GM04504 (cell line): Measurements from ENCODE around the gene RBM20.

Source experiments
- DNase-seq: peaks from one replicate; pipeline ENCODE4 v3.0.0-alpha.2; 2012; ENCODE audit warnings: low read depth

RBM20 gene

DNA sequence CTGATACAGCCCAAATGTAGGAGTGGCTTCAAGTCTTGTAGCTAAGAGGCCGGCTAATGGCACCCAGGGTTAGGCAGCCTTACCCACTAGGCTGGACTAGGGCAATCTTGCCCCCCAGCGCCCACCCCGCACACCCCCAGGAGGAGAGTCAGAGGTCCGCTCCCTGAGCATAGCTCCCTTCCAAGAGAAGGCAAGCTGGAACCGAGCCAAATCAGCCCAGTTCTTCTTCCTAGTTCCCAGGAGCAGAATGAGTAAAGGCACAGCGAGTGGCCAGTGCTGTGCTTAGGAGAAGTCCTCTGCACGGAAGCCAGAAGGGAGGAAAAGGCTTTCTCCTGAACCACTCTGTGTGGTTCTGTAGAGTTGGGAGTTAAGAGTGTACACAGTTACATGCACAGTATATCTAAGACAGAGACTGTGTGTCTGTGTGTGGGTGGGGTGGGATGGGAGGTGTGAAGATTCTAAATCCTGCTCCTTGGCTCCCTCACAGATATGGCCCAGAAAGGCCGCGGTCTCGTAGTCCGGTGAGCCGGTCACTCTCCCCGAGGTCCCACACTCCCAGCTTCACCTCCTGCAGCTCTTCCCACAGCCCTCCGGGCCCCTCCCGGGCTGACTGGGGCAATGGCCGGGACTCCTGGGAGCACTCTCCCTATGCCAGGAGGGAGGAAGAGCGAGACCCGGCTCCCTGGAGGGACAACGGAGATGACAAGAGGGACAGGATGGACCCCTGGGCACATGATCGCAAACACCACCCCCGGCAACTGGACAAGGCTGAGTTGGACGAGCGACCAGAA lies 167.8 kb downstream of the RBM20 start:
- DNase-seq, result no peak

- no peak for DNase-seq
Observed at GRCh38 chr10:110812583-110812982, 168.4 kb downstream of the RBM20 start.

- DNase-seq, result no peak
Observed at GRCh38 chr10:110813743-110814472, 169.8 kb downstream of the RBM20 start.

DNA sequence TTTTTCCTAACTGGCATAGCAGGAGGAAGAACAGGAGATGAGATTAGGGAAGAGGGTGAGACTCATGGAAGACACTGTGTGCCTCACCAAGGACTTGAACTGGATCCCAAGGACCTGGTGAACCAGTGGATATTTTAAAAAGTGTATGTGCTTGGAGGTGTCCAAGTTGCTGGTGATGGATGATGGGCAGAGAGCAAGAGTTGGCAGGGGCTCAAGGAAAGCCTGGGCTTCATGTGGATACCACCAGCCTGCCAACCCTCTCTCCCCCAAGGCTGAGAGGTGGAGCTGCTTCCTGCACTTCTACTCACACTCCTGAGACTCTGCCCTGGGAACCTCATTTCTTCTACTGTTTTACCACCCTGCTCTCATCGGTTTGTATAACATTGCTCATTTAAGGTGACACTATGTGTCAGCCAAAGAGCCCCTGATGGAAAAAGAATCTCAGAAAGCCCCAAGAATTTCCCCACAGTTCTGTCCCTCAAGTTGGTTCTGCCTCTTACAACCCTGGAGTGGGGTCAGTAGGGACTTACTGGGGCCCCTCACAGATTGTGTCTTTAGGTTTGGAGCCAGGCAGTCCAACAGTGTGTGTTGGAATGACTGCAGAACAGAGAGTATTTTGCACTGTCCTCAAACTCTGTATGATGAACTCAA lies 171.3 kb downstream of the RBM20 start:
- no peak for DNase-seq

GRCh38 chr10:110817614-110818013 lies 173.5 kb downstream of the RBM20 start:
- no peak for DNase-seq

DNA sequence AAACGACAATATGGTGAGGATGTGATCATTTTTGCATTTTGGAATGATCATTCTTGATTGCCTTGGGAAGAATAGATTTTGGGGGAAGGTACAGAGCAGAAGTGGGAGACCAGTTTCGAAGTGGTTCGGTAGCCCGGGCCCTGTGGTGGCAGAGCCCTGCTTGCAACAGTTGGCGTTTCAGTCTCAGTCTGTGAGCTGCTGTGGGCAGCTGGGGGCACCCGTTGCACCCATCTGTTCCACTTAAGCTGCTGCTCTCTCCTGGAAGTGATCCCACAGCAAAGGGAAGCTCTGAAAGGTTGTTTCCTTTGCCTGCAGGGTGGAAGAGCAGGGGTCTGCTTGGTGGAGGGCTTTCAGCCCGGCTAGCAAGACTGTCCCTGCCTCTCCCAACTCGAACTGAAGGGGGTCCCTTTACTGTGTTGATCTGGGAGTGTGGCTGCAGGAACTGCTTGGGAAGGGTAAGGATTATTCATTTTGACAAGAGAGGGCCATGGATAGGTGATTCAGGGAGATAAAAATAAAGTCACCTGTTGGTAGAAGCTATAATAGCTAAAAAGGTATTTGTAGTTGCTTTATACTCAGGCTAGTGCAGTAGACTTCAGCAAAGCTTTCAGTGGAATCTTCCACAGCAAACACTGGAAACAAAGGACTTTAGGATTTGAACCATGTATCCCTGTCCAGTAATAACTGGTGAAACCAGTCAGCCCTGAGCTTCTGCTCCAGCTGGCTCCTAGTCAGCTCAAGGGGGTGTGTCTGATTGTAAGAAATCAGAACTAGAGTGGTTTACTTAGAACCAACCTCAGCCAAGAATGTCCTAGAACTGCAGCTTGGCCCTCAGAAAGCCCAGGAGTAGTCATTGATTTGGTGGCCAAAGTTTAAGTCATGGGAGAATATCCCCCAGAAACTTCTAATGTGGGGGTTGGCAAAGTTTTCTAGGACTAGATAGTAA lies 174.4 kb downstream of the RBM20 start:
- DNase-seq, result no peak

- DNase-seq, result peak; percentile 30
Observed at GRCh38 chr10:110820321-110820814, 176.2 kb downstream of the RBM20 start.

GRCh38 chr10:110821508-110821907 lies 177.4 kb downstream of the RBM20 start:
- no peak for DNase-seq

- DNase-seq, result no peak
Observed at GRCh38 chr10:110822035-110822711, 178.0 kb downstream of the RBM20 start.

GRCh38 chr10:110822712-110823311 lies 178.7 kb downstream of the RBM20 start:
- DNase-seq, result no peak

DNA sequence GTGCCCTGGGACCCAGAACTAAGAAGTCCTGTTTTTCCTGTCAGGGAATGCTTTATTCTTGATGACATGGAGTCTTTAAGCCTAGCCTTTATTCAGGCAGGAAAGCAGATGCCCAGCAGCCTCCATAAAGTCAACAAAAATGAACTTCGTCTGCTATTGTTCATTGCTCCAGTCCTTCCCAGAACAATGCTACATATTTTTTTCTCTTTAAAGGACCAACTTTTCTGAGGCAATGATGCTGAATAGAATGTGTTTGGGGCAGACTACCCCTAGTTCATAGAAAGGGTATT lies 180.0 kb downstream of the RBM20 start:
- no peak for DNase-seq

DNA sequence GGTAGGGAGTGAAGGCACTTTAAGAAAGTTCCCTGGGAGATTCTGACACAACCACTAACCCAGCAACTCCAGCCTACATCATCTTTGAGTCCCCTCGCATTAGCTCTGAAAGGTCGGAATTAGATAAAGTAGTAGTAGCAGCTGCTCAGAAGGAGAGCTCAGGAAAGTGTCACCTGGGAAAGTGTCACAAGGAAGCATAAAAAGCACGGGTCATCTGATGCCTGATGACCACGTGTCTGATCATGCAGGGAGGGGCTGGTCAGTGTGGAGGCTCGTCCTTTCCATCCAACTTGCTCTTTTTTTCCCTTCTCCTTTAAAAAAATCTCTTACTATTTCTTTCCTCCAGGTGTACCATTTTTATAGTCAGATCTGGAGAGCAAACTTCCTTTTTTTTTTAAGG lies 180.5 kb downstream of the RBM20 start:
- DNase-seq, result no peak

- no peak for DNase-seq
Observed at GRCh38 chr10:110825508-110825907, 181.4 kb downstream of the RBM20 start.

DNA sequence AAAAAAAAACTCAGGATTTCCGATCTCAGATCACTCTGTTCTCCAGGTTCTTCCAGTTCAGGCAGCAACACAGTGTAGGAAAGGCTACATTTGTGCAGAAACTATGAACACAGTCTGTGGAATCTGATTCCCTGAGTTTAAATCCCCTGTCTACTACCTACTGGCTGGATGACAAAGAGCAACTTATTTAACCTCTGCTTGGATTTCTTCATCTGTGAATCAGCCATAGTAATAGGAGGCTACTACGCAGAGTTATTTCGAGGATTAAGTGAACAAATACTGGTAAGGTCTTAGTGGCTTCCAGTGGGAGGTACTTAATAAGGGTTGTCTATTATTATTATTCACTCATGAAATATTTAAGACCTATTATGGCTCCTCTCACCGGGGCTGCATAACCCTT lies 183.3 kb downstream of the RBM20 start:
- no peak for DNase-seq

DNA sequence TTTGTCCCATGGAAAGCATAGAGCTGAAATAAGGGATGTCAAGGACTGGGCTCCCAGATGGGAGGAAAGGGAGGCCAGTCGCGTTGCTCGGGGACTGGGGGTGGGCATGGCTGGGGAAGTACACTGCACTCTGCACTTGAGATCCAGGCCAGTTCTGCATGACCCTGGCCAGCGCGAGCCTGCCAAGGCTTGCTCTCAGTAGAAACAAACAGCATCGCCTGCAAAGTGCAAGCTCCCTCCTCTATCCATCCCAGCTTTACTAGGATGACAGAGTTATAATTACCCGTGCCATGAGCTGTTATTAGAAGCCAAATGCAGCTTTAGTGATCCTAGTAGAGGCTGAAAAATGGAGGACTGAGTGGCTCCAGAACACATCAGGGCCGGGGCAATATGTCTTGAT lies 183.7 kb downstream of the RBM20 start:
- no peak for DNase-seq

DNA sequence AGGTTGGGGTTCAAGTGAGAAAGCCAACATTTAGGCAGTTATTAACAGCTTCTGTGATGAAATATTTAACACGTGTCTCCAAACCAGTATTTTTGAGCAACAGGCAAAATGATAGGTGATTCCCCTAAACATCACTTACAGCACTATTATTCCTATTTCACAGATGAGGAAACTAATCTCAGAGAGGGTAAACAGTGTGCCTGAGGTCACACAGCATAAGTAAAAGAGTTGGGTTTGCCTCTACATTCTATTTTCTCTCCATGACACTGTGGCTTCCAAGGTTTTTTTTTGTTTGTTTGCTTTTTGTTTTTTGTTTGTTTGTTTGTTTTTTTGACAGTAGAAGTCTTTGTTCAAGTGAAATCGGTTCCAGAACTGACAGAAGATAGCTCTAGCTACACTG lies 184.4 kb downstream of the RBM20 start:
- DNase-seq, result no peak

DNA sequence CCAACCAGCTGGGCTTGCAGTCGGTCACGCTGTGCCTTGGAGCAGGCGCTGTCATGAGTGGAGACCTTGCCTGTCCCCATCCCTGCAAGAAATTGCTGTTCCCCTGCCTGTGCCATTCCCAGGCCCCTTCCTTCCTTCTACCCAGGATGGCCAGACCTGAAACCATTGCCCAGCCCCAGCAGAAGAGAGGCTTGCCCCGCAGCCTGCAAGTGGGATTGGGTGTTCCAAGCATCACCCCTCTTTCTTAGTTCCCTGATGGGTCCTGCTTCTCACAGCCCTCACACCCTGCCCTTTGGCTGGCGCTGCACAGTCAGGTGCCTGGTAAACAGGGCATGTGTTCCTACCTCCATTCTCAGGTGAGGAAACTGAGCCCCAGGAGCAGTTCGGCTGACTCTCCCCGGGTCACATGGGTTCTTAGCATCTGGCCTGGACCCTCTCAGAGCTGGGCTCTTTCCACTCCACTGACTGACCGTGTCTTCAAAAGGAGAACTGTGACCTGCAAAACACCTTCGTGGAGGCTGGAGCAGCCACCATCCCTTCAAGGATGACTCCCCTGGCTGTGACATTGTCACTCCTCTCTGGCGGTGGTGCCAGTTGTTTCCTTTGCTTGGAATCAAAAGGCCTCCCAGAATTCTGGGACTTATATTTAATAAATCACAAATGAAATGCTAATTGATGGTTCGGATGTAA lies 185.7 kb downstream of the RBM20 start:
- DNase-seq, result no peak

DNA sequence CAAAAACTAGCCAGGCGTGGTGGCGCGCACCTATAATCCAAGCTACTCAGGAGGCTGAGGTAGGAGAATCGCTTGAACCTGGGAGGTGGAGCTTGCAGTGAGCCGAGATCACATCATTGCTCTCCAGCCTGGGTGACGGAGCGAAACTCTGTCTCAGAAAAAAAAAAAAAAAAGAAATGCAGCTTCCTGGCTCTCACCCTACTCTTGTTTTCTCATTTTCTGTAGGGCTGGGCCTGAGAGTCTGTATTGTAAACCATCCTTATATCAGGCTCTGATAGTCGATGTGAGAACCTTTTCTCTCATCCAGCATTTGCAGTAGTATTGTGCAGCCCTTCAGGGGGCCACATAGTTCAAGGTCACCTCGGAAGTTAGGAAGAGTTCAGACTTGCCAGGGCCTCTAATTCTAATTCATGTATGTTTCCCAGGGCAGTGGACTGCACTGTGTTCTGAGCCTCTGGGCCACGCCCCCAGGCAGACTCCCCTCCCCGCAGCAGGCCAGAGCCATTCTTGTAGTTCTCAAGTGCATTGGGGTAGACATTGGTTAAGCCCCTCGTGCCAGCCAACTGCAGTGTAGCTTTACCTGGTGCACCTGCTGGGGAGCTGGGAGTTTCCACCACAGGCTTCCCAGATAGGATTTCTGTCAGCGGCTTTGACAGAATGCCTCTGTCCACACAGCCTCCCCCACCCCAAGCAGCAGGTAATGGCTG lies 189.3 kb downstream of the RBM20 start:
- no peak for DNase-seq

DNA sequence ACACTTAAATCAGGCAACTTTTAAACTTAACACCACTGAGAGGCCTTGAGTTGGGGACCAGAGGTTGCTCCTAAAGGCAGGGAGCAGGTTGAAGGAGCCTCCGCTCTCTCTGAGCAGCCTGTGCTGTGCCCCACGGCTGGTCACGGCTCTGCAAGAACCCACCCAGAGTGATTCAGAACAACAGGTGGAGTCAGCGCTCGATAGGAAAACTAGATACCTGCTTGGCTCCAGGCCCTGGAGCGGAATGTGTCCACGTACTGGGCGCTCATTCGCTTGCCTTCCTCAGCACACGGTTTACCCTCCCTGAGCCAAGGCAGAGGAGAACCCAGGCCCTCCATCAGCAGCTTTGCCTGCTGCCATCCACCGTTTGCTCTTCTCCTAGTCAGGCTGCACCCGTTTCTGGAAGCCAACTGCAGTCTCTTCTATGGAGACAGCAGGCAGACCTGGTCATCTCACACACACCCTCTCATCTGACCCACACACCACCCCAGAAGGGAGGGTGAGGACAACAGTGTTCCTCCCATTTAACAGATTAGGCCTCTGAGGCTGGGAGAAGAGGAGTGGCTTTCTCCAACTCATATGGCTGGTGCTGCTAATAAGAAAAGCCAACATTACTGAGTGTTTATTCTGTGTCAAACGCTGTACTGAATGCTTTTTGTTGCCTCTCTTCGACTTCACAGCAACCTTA lies 189.9 kb downstream of the RBM20 start:
- DNase-seq, result no peak
